Naive B cell (primary cell): ENCODE data around the gene NEDD9. TPM values are rescaled to one million over a fixed set of nuclear protein-coding genes. Genes with fewer than 3 reads are reported as not detected.

Source experiments
- ATAC-seq, 2 donors: fragments of 150-1000 bp; cut with Tn5 transposase; 2 replicates each; pipeline ENCODE4 v1.10.0; 2021; ENCODE audit warnings: low read depth in 2 of 2, mild to moderate bottlenecking in 2 of 2, moderate library complexity in 2 of 2
- DNase-seq: peaks from one replicate; pipeline ENCODE4 v3.0.0; 2022
- H3K27ac Mint-ChIP-seq, 6 donors: one replicate each; pipeline ENCODE4 v1.8.0; 2020 to 2022; ENCODE audit warnings: mild to moderate bottlenecking in 6 of 6, mixed read lengths in 6 of 6, moderate library complexity in 5 of 6, inconsistent platforms in 2 of 6
- H3K27me3 Mint-ChIP-seq, 3 donors: one replicate each; pipeline ENCODE4 v1.8.0; 2021 to 2022; ENCODE audit warnings: mixed read lengths in 3 of 3, mild to moderate bottlenecking in 1 of 3
- H3K36me3 Mint-ChIP-seq, 2 donors: one replicate each; pipeline ENCODE4 v1.8.0; 2020 to 2022; ENCODE audit warnings: mixed read lengths in 2 of 2, inconsistent platforms in 1 of 2, mild to moderate bottlenecking in 1 of 2
- H3K4me1 Mint-ChIP-seq, 3 donors: one replicate each; pipeline ENCODE4 v1.8.0; 2020 to 2022; ENCODE audit warnings: mixed read lengths in 3 of 3, inconsistent platforms in 1 of 3, mild to moderate bottlenecking in 1 of 3, moderate library complexity in 1 of 3
- H3K4me3 Mint-ChIP-seq, 8 donors: one replicate each; pipeline ENCODE4 v1.8.0; 2020 to 2022; ENCODE audit warnings: mild to moderate bottlenecking in 8 of 8, mixed read lengths in 8 of 8, moderate library complexity in 8 of 8, inconsistent platforms in 2 of 8
- H3K9me3 Mint-ChIP-seq, 7 donors: one replicate each; pipeline ENCODE4 v1.8.0; 2020 to 2022; ENCODE audit warnings: mixed read lengths in 7 of 7, mild to moderate bottlenecking in 5 of 7, inconsistent platforms in 2 of 7, moderate library complexity in 1 of 7
- polyA plus RNA-seq, 6 donors: library from polyadenylated mRNA; unstranded; fragments of 300-500 nt; fragmentation: Illumina TruSeq; gene quantifications; one replicate each; pipeline ENCODE4 v1.2.3, GENCODE V29; 2021; ENCODE audit warnings: low read depth in 6 of 6

Gene NEDD9
- polyA plus RNA-seq, 6 donors from 2014 or later, result 42.0 to 80.5 (median 48.1) TPM

- Mint-ChIP-seq H3K4me3 (no peak overlapping the region), H3K27ac (peak overlapping the region in 2 of 6 donors; percentile 22 to 58), H3K36me3 (peaks cover 21 to 29% of the 10 kb centered on the region in 2 donors), H3K4me1 (peaks cover 0 to 4% (median 1%) of the 10 kb centered on the region in 3 donors), H3K27me3 (no peaks in the 10 kb centered on the region), H3K9me3 (peaks cover 0 to 31% (median 12%) of the 10 kb centered on the region in 7 donors)
- no peak for DNase-seq
- no peak for ATAC-seq
These were observed 52.9 kb downstream of the NEDD9 start for GRCh38 chr6:11179419-11180202.

GRCh38 chr6:11179088-11179418, 53.4 kb downstream of the NEDD9 start:
- ATAC-seq (no peak), DNase-seq (no peak)
- peaks cover 15 to 24% of the 10 kb centered on the region in 2 donors for H3K36me3 Mint-ChIP-seq
- no peaks in the 10 kb centered on the region for H3K27me3 Mint-ChIP-seq
- peaks cover 0 to 7% (median 4%) of the 10 kb centered on the region in 3 donors for H3K4me1 Mint-ChIP-seq
- no peak overlapping the region for H3K4me3 Mint-ChIP-seq
- peaks cover 0 to 31% (median 12%) of the 10 kb centered on the region in 7 donors for H3K9me3 Mint-ChIP-seq
- H3K27ac Mint-ChIP-seq, result peak overlapping the region in 2 of 6 donors; percentile 22

- no peak for ATAC-seq
- DNase-seq, result no peak
- H3K9me3 Mint-ChIP-seq, result peaks cover 0 to 27% (median 10%) of the 10 kb centered on the region in 7 donors
- no peaks in the 10 kb centered on the region for H3K27me3 Mint-ChIP-seq
- no peak overlapping the region for H3K27ac Mint-ChIP-seq
- H3K4me1 Mint-ChIP-seq, result peaks cover 9 to 21% (median 11%) of the 10 kb centered on the region in 3 donors
- H3K36me3 Mint-ChIP-seq, result peaks cover 6% of the 10 kb centered on the region in 2 donors
- no peak overlapping the region for H3K4me3 Mint-ChIP-seq
These were observed 55.2 kb downstream of the NEDD9 start for GRCh38 chr6:11177271-11177670.

GRCh38 chr6:11174242-11174611, 58.2 kb downstream of the NEDD9 start:
- DNase-seq (no peak), ATAC-seq (no peak)
- Mint-ChIP-seq H3K9me3 (peaks cover 0 to 1% (median 0%) of the 10 kb centered on the region in 7 donors), H3K4me1 (peaks cover 11 to 23% (median 13%) of the 10 kb centered on the region in 3 donors), H3K36me3 (no peaks in the 10 kb centered on the region), H3K27ac (peak overlapping the region in 1 of 6 donors; percentile 80), H3K27me3 (no peaks in the 10 kb centered on the region), H3K4me3 (no peak overlapping the region)

GRCh38 chr6:11172501-11173327, 59.8 kb downstream of the NEDD9 start:
- DNase-seq, result peak; percentile 66
- no peaks in the 10 kb centered on the region for H3K9me3 Mint-ChIP-seq
- H3K27me3 Mint-ChIP-seq, result no peaks in the 10 kb centered on the region
- H3K4me1 Mint-ChIP-seq, result peaks cover 9 to 23% (median 11%) of the 10 kb centered on the region in 3 donors
- peak overlapping the region in 7 of 8 donors; percentile 17 to 77 (median 54) for H3K4me3 Mint-ChIP-seq
- peak; percentile 53 to 70 for ATAC-seq
- H3K36me3 Mint-ChIP-seq, result no peaks in the 10 kb centered on the region
- H3K27ac Mint-ChIP-seq, result peak overlapping the region in 1 of 6 donors; percentile 41

- no peaks in the 10 kb centered on the region for H3K9me3 Mint-ChIP-seq
- H3K27ac Mint-ChIP-seq, result peak overlapping the region in 2 of 6 donors; percentile 67 to 69
- peaks cover 9 to 23% (median 11%) of the 10 kb centered on the region in 3 donors for H3K4me1 Mint-ChIP-seq
These were observed 60.5 kb downstream of the NEDD9 start for GRCh38 chr6:11171952-11172351.

GRCh38 chr6:11168091-11168635, 64.3 kb downstream of the NEDD9 start:
- H3K27ac Mint-ChIP-seq, result no peak overlapping the region
- ATAC-seq (no peak), DNase-seq (no peak)
- no peak overlapping the region for H3K4me3 Mint-ChIP-seq
- H3K9me3 Mint-ChIP-seq, result no peaks in the 10 kb centered on the region
- no peaks in the 10 kb centered on the region for H3K27me3 Mint-ChIP-seq
- no peaks in the 10 kb centered on the region for H3K36me3 Mint-ChIP-seq
- peaks cover 11 to 12% (median 11%) of the 10 kb centered on the region in 3 donors for H3K4me1 Mint-ChIP-seq

More at GRCh38 chr6:11171952-11172351, 60.5 kb downstream of the NEDD9 start:
- no peaks in the 10 kb centered on the region for H3K36me3 Mint-ChIP-seq
- no peaks in the 10 kb centered on the region for H3K27me3 Mint-ChIP-seq
- ATAC-seq (no peak), DNase-seq (no peak)
- peak overlapping the region in 3 of 8 donors; percentile 47 to 73 (median 54) for H3K4me3 Mint-ChIP-seq

- no peaks in the 10 kb centered on the region for H3K27me3 Mint-ChIP-seq
- H3K4me1 Mint-ChIP-seq, result peaks cover 0 to 4% (median 0%) of the 10 kb centered on the region in 3 donors
- no peak overlapping the region for H3K27ac Mint-ChIP-seq
- H3K36me3 Mint-ChIP-seq, result no peaks in the 10 kb centered on the region
- H3K9me3 Mint-ChIP-seq, result no peaks in the 10 kb centered on the region
- DNase-seq (no peak), ATAC-seq (no peak)
- H3K4me3 Mint-ChIP-seq, result no peak overlapping the region
These were observed 65.5 kb downstream of the NEDD9 start for GRCh38 chr6:11166948-11167347.

- H3K9me3 Mint-ChIP-seq, result no peaks in the 10 kb centered on the region
- peaks cover 0 to 4% (median 0%) of the 10 kb centered on the region in 3 donors for H3K4me1 Mint-ChIP-seq
- ATAC-seq, result no peak
- H3K36me3 Mint-ChIP-seq, result peaks cover 0 to 4% of the 10 kb centered on the region in 2 donors
- H3K27me3 Mint-ChIP-seq, result no peaks in the 10 kb centered on the region
- H3K27ac Mint-ChIP-seq, result no peak overlapping the region
- no peak for DNase-seq
- H3K4me3 Mint-ChIP-seq, result no peak overlapping the region
These were observed 67.5 kb downstream of the NEDD9 start for GRCh38 chr6:11164717-11165646.

- Mint-ChIP-seq H3K4me1 (peaks cover 0 to 4% (median 0%) of the 10 kb centered on the region in 3 donors), H3K9me3 (no peaks in the 10 kb centered on the region), H3K27me3 (no peaks in the 10 kb centered on the region), H3K36me3 (peaks cover 0 to 4% of the 10 kb centered on the region in 2 donors), H3K27ac (no peak overlapping the region), H3K4me3 (no peak overlapping the region)
- DNase-seq, result no peak
- no peak for ATAC-seq
These were observed 68.5 kb downstream of the NEDD9 start for GRCh38 chr6:11163932-11164331.

- H3K27ac Mint-ChIP-seq, result no peak overlapping the region
These were observed 70.2 kb downstream of the NEDD9 start for GRCh38 chr6:11162262-11162661.

GRCh38 chr6:11161031-11161956, 71.2 kb downstream of the NEDD9 start:
- Mint-ChIP-seq H3K27ac (peak overlapping the region in 1 of 6 donors; percentile 71), H3K9me3 (peaks cover 0 to 4% (median 0%) of the 10 kb centered on the region in 7 donors), H3K27me3 (no peaks in the 10 kb centered on the region), H3K4me1 (peaks cover 0 to 4% (median 0%) of the 10 kb centered on the region in 3 donors), H3K4me3 (no peak overlapping the region), H3K36me3 (peaks cover 0 to 4% of the 10 kb centered on the region in 2 donors)
- ATAC-seq (no peak), DNase-seq (no peak)

More at GRCh38 chr6:11162262-11162661, 70.2 kb downstream of the NEDD9 start:
- H3K4me1 Mint-ChIP-seq, result peaks cover 0 to 4% (median 0%) of the 10 kb centered on the region in 3 donors
- H3K9me3 Mint-ChIP-seq, result no peaks in the 10 kb centered on the region
- H3K4me3 Mint-ChIP-seq, result no peak overlapping the region
- ATAC-seq (no peak), DNase-seq (no peak)
- peaks cover 0 to 4% of the 10 kb centered on the region in 2 donors for H3K36me3 Mint-ChIP-seq
- H3K27me3 Mint-ChIP-seq, result no peaks in the 10 kb centered on the region
